Measurements from ENCODE around the gene CDC42BPB. TPM values are rescaled to one million over a fixed set of nuclear protein-coding genes. Genes with fewer than 3 reads are reported as not detected.

Gene CDC42BPB
- total and polyA plus RNA-seq, 2 of the 4 experiments (the other 2 are of a cell fraction), result 49.1 to 81.4 TPM

DNA sequence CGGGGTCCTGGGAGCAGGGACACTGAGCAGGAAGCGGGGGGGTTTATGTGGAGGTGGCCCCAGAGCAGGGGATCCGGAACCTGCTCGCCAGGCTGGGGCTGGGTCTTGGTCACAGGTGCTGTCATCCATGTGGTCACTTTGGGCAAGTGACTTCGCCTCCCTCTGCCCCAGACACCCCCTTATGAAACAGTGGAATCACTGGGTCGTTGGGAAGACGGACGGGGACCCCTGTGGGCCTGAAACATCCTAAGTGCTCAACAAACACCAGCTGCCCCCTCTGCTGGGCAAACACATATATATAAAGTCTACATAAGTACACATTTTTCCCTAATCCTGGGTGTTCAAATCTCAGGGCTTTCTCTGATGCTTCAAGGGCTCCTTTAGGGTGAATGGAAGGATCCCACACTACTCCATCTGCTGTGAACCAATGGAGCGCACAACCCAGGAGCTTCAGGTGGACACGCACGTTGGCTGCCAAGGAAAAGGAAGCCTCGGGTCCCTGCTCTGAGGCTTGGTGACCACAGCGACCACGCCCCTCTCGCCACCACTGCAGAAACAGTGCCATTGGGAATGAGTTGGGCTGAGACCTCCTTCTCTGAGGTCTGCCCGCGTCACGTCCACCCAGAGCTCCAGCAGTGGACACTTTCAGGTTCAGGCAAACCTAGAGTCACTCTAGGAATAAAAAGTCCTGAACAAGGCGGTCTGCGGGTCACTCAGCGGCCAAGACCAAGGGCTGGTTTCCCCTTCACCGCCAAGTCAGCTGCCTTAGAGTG, 54.6 kb downstream of the CDC42BPB start:
- Histone ChIP-seq H3K4ac (ENCODE audit: low read depth, low read length) (no peak overlapping the region), H3K27ac (ENCODE audit: insufficient read depth, low read length) (no peak overlapping the region), H2BK120ac (ENCODE audit: low read depth, low read length) (no peak overlapping the region), H4K8ac (ENCODE audit: low read depth in 2 of 2, low read length in 2 of 2) (no peak overlapping the region), H4K5ac (ENCODE audit: low read depth, low read length) (no peak overlapping the region), H4K20me1 (ENCODE audit: insufficient read depth, low read length) (peaks cover 24% of the 10 kb centered on the region), H2AK9ac (replicated peaks; ENCODE audit: low read depth, low read length, poor library complexity) (no peak overlapping the region), H3K79me1 (ENCODE audit: low read depth in 1 of 2, low read length in 2 of 2) (peaks cover 31 to 83% of the 10 kb centered on the region in 2 experiments), H3K23ac (ENCODE audit: low read depth, low read length) (no peak overlapping the region), H2BK5ac (ENCODE audit: low read depth, low read length, poor library complexity, severe bottlenecking) (no peak overlapping the region), H3K4me1 (ENCODE audit: control insufficient read depth, insufficient read depth, low read length) (peaks cover 3% of the 10 kb centered on the region; the same call in 1 of the 2 replicates), H3K9me1 (ENCODE audit: insufficient read depth, low read length) (peaks cover 14% of the 10 kb centered on the region; the same call in 1 of the 2 replicates), H3K4me2 (ENCODE audit: low read depth, low read length) (no peak overlapping the region), H3K9ac (ENCODE audit: low read depth, low read length) (no peak overlapping the region), H3K14ac (replicated peaks; ENCODE audit: low read depth, low read length) (no peak overlapping the region), H3K4me3 (ENCODE audit: insufficient read depth, low read depth, low read length) (no peak overlapping the region), H3K18ac (ENCODE audit: low read depth, low read length) (no peak overlapping the region), H4K91ac (ENCODE audit: insufficient read depth, low read depth, low read length) (no peak overlapping the region), H2AK5ac (ENCODE audit: low read depth, low read length) (no peak overlapping the region), H2BK15ac (ENCODE audit: low read depth, low read length) (no peak overlapping the region), H3K56ac (ENCODE audit: extremely low read depth, insufficient read depth, low read length) (no peak overlapping the region), H3K27me3 (ENCODE audit: control insufficient read depth, insufficient read depth, low read length) (no peaks in the 10 kb centered on the region), H2AFZ (replicated peaks; ENCODE audit: low read length, poor library complexity) (no peak overlapping the region), H3K9me3 (ENCODE audit: control insufficient read depth, insufficient read depth, low read length) (no peaks in the 10 kb centered on the region), H3K36me3 (ENCODE audit: control insufficient read depth, insufficient read depth, low read length) (peaks cover 46% of the 10 kb centered on the region), H2BK20ac (ENCODE audit: low read depth, low read length) (no peak overlapping the region)
- 96% methylated on average over 8 of the region's 22 CpGs; no CpG with 5 or more reads in 1 of the 2 experiments for WGBS, 2 experiments (ENCODE audit: extremely low coverage in 2 of 2, insufficient read length in 1 of 2)
- DNase-seq (no peak), ATAC-seq (ENCODE audit: low read depth) (no peak)
- no TSS peak for BruUV-seq (replicated peaks)
- TF ChIP-seq, protein P1, sequence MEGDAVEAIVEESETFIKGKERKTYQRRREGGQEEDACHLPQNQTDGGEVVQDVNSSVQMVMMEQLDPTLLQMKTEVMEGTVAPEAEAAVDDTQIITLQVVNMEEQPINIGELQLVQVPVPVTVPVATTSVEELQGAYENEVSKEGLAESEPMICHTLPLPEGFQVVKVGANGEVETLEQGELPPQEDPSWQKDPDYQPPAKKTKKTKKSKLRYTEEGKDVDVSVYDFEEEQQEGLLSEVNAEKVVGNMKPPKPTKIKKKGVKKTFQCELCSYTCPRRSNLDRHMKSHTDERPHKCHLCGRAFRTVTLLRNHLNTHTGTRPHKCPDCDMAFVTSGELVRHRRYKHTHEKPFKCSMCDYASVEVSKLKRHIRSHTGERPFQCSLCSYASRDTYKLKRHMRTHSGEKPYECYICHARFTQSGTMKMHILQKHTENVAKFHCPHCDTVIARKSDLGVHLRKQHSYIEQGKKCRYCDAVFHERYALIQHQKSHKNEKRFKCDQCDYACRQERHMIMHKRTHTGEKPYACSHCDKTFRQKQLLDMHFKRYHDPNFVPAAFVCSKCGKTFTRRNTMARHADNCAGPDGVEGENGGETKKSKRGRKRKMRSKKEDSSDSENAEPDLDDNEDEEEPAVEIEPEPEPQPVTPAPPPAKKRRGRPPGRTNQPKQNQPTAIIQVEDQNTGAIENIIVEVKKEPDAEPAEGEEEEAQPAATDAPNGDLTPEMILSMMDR (conservative IDR thresholded peaks at IDR 0.05; ENCODE audit: low read depth, low read length), result 0 out of 2 replicates have a peak, but pooled peaks have one; percentile 6
- no peak for TF ChIP-seq RFX5 (IDR thresholded peaks at IDR 0.05; ENCODE audit: low read depth, low read length)
- POLR2A ChIA-PET (ENCODE audit: unreplicated experiment), result no interaction called here
- CTCF ChIA-PET, result interaction anchor here (0.6 kb wide), 1 partner anchor 116 kb away, joined by 3 read pairs; no protein-coding TSS in a partner anchor
- dilution Hi-C loops (cut with HindIII; ENCODE audit: low sequenced_read_pairs, unreplicated experiment) (no loop called here), in situ Hi-C loops (cut with MboI; ENCODE audit: low sequenced_read_pairs) (no loop called here), intact Hi-C loops (cut with micrococcal nuclease) (no loop called here)
